Activated naive CD4-positive, alpha-beta T cell treated with Interleukin-2 at 50 U/mL for 16 hours (primary cell): ENCODE data around the gene TMEM130.

ENCODE experiments used
- DNase-seq: peaks from one replicate; pipeline ENCODE4 v3.0.0-alpha.2; 2020

TMEM130 gene

DNA sequence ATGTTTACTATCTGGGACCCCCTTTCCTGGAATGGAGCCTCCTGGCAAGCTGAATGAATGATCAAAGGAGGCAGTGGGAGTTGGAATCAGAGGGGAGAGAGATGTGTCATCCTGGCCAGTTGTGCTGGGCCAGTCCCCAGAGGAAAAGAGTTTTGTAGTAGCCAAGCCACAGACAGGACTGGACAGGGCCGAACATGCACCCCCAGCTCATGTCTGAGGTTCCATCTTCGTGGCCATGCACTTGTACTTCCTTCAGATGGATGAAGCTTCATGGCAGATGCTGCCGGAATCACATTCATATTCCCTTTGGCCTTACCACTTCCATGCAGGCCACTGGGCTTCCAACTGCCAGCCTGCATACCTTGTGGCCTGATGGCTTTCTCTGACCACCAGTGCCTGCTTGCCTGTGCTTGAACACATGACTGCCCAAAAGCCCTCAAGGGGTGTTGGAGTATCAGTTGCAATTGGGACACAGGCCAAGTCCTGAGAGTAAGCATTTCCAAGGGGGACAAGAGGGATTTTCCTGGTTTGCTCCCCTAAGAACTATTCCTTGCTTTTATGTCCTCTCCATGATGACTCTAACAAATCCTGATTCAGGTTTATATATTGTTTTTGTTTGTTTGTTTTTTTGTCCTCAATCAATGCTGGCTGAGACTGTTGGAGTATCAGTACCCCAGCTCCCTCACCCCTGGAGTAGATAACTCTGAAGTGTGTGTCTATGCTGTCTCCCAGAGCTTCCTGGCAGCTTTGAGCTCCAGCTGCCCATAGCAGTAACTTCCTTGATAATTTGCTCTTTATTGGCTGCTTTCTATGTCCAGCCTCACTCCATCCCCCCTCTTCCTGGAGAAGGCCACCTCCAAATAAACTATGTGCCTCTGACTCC is 63.6 kb downstream of the TMEM130 start:
- DNase-seq = no peak

DNA sequence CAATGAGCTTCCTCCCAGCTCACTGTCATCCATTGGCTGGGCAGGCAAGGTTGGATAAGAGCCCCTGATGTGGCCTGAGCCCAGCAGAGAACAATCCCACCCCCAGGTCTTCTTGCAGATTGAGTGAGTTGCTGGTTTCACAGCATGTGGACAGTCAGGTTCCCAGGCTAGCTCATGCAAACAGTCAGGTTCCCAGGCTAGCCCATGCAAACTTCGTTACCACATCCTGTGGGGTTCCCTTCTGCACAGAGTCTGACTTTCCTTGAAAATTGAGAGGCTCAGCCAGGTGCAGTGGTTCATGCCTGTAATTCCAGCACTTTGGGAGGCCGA is 67.1 kb downstream of the TMEM130 start:
- no peak for DNase-seq

DNA sequence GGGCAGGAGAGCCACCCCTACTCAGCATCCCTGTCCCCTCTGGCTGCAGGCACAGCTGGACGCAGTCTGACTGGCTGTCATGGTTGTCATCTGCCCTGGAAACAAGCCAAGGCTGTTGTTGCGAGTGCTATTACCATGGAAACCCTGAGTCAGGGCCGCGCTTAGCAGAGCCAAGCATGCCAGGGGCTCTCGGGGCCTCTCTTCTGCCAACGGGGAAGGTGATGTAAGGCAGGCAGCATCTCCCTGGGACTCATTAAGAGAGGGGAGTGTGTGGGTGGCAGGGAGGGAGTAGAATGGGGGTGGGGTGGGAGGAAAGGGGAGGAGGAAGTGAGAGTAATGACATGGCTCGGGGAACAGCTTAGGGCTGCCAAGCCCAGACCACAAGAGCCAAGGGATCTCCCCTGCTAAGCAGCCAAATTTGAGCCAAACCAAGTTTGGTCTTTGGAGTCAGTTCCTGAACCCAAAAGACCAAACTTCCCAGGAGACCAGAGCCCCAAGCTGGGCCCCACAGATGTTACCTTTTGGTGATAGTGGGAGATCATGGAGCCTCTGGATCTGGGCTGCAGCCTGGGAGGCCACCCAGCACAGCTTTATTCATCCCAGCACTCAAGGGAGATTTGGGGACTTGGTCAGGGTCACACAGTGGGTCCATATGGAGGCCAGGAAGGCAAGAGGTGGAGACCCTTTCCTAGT is 67.6 kb downstream of the TMEM130 start:
- no peak for DNase-seq

DNA sequence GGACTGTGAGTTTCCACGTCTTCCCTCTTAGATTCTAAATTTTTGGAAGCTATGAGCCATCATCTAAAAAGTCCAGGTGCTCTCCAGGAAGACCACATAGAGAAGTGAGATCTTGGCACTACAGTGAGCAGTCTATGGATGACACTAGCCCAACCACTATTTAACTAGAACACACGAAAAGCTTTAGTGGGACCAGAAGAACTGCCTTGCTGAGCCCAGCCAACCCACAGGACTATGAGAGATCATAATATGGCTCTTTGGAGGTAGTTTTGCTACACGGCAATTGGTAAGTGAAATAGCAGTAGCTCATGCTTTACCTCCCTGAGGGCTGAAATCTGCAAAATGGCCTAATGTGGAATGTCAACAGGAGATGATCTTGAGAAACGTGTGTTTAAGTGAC is 68.8 kb downstream of the TMEM130 start:
- no peak for DNase-seq

DNA sequence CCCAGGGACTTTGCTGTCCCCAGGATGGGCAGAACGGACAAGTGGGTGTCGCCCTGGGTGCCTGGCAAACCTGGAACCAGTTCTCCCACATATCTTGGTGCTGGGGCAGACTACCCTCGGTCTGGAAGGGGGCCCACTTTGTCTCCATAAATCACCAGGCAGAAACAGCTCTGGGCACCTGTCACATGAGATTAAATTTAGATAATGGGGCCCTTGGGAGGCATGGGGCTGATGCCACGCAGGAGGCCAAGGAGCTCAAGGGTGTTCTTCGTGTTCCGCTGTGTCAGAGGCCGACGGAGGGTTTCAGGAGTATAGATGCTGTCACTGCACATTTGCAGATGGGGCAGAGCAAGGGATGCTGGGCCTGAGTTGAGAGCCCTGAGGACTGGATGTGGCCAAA is 72.7 kb downstream of the TMEM130 start:
- no peak for DNase-seq
